PFSK-1 (cell line): ENCODE data around the gene MCL1.

ENCODE experiments used
- FOXP2 ChIP-seq: optimal IDR thresholded peaks from 2 replicates; pipeline ENCODE3; 2011; ENCODE audit warnings: borderline replicate concordance, control low read depth, inconsistent platforms; ENCODE audit not compliant: insufficient read depth; ENCODE audit errors: extremely low read length, extremely low read depth
- POLR2AphosphoS5 ChIP-seq: IDR thresholded peaks from 2 replicates; pipeline ENCODE4 v1.6.1; 2012; ENCODE audit warnings: low read depth, mild to moderate bottlenecking, control low read depth, low read length, moderate library complexity
- SIN3A ChIP-seq: IDR thresholded peaks from 2 replicates; pipeline ENCODE4 v1.6.1; 2012; ENCODE audit warnings: mild to moderate bottlenecking, low read length, moderate library complexity, borderline replicate concordance; ENCODE audit not compliant: insufficient read depth
- TAF1 ChIP-seq: IDR thresholded peaks from 2 replicates; pipeline ENCODE4 v1.6.1; 2012; ENCODE audit warnings: low read length, control low read depth, borderline replicate concordance; ENCODE audit not compliant: insufficient read depth
- TF ChIP-seq, protein P1 (sequence below), 2 experiments: IDR thresholded peaks; 2 replicates each; pipeline versions ENCODE4 v1.6.1 to v1.8.0; 2011 to 2012; ENCODE audit warnings: low read depth in 2 of 2, low read length in 2 of 2, control low read depth in 1 of 2, inconsistent platforms in 1 of 2, mild to moderate bottlenecking in 1 of 2, moderate library complexity in 1 of 2; ENCODE audit not compliant: insufficient read depth in 1 of 2

MCL1 gene

DNA sequence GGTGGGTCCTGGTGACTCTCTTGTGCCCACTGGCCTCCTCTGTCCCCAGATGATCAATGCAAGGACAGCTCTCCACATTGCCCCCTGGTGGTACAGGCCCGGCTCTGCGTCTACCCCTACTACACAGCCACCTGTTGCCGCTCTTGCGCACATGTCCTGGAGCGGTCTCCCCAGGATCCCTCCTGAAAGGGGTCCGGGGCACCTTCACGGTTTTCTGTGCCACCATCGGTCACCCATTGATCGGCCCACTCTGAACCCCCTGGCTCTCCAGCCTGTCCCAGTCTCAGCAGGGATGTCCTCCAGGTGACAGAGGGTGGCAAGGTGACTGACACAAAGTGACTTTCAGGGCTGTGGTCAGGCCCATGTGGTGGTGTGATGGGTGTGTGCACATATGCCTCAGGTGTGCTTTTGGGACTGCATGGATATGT, 19.4 kb downstream of the MCL1 start:
- no peak for TF ChIP-seq TAF1
- TF ChIP-seq POLR2AphosphoS5: no peak
- no peak for TF ChIP-seq SIN3A
- no peak for TF ChIP-seq FOXP2
- TF ChIP-seq, protein P1, sequence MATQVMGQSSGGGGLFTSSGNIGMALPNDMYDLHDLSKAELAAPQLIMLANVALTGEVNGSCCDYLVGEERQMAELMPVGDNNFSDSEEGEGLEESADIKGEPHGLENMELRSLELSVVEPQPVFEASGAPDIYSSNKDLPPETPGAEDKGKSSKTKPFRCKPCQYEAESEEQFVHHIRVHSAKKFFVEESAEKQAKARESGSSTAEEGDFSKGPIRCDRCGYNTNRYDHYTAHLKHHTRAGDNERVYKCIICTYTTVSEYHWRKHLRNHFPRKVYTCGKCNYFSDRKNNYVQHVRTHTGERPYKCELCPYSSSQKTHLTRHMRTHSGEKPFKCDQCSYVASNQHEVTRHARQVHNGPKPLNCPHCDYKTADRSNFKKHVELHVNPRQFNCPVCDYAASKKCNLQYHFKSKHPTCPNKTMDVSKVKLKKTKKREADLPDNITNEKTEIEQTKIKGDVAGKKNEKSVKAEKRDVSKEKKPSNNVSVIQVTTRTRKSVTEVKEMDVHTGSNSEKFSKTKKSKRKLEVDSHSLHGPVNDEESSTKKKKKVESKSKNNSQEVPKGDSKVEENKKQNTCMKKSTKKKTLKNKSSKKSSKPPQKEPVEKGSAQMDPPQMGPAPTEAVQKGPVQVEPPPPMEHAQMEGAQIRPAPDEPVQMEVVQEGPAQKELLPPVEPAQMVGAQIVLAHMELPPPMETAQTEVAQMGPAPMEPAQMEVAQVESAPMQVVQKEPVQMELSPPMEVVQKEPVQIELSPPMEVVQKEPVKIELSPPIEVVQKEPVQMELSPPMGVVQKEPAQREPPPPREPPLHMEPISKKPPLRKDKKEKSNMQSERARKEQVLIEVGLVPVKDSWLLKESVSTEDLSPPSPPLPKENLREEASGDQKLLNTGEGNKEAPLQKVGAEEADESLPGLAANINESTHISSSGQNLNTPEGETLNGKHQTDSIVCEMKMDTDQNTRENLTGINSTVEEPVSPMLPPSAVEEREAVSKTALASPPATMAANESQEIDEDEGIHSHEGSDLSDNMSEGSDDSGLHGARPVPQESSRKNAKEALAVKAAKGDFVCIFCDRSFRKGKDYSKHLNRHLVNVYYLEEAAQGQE (IDR thresholded peaks at IDR 0.05; ENCODE audit: insufficient read depth in 1 of 2, low read depth in 2 of 2, low read length in 2 of 2): no peak

- TF ChIP-seq TAF1: no peak
- TF ChIP-seq FOXP2: no peak
- TF ChIP-seq SIN3A: no peak
- TF ChIP-seq POLR2AphosphoS5: no peak
Measured at GRCh38 chr1:150559656-150560010, 19.8 kb downstream of the MCL1 start.

- TF ChIP-seq POLR2AphosphoS5 (no peak), TAF1 (no peak)
- TF ChIP-seq, protein P1 (IDR thresholded peaks at IDR 0.05; ENCODE audit: insufficient read depth in 1 of 2, low read depth in 2 of 2, low read length in 2 of 2): peak; percentile 54 to 65; a peak in 3 of 4 replicates
Measured at GRCh38 chr1:150558761-150559655, 20.4 kb downstream of the MCL1 start.

DNA sequence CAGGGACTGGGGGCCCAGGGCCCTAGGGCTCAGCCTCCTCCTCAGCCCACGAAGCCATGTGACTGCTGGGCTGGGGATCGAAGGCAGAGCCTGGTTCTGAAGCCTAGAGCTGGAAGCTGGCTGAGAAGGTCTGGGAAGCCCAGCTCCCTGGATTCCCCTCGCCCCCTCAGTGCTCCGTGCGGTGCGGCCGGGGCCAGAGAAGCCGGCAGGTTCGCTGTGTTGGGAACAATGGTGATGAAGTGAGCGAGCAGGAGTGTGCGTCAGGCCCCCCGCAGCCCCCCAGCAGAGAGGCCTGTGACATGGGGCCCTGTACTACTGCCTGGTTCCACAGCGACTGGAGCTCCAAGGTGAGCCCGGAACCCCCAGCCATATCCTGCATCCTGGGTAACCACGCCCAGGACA, 21.1 kb downstream of the MCL1 start:
- TF ChIP-seq TAF1 (no peak), POLR2AphosphoS5 (no peak), FOXP2 (no peak), SIN3A (no peak)
- TF ChIP-seq, protein P1 (IDR thresholded peaks at IDR 0.05; ENCODE audit: insufficient read depth in 1 of 2, low read depth in 2 of 2, low read length in 2 of 2): no peak

DNA sequence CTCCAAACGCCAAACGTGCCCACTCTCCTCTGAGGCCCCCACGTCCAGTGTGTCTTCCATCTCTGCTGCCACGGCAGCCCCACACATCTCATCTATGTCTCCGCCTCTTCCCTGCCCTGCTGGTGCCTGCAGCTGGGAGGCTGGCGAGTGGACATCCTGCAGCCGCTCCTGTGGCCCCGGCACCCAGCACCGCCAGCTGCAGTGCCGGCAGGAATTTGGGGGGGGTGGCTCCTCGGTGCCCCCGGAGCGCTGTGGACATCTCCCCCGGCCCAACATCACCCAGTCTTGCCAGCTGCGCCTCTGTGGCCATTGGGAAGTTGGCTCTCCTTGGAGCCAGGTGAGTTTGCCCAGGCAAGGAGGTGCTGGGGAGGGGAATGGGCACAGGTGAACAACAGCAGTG, 21.6 kb downstream of the MCL1 start:
- no peak for TF ChIP-seq POLR2AphosphoS5
- TF ChIP-seq SIN3A: no peak
- TF ChIP-seq TAF1: no peak
- no peak for TF ChIP-seq FOXP2
- TF ChIP-seq, protein P1 (IDR thresholded peaks at IDR 0.05; ENCODE audit: insufficient read depth in 1 of 2, low read depth in 2 of 2, low read length in 2 of 2): no peak
